Tibial nerve (tissue), 4 donors: ENCODE measurements around the gene LST1. TPM values are rescaled to one million over a fixed set of nuclear protein-coding genes. Genes with fewer than 3 reads are reported as not detected.

ENCODE experiments used
- DNase-seq, 2 donors: peaks; one replicate each; pipeline ENCODE4 v3.0.0-alpha.2; 2019; ENCODE audit warnings: low spot score in 2 of 2
- H3K27ac ChIP-seq, 4 donors: fragments of 200-600 bp; sonication (generic) in 3 of 4; one replicate each; pipeline ENCODE4 v1.5.1; 2017 to 2019; ENCODE audit warnings: mild to moderate bottlenecking in 1 of 4
- H3K27me3 ChIP-seq, 2 donors: fragments of 200-600 bp; sonication (generic) in 1 of 2; one replicate each; pipeline versions ENCODE4 v1.5.1 to v1.6.0; 2017 to 2019
- H3K36me3 ChIP-seq, 3 donors: fragments of 200-600 bp; sonication (generic); one replicate each; pipeline ENCODE4 v1.5.1; 2018 to 2019
- H3K4me1 ChIP-seq, 4 donors: fragments of 200-600 bp; sonication (generic) in 3 of 4; one replicate each; pipeline ENCODE4 v1.5.1; 2017 to 2019
- H3K4me3 ChIP-seq, 4 donors: fragments of 200-600 bp; sonication (generic) in 3 of 4; one replicate each; pipeline ENCODE4 v1.5.1; 2017 to 2019; ENCODE audit warnings: mild to moderate bottlenecking in 1 of 4, moderate library complexity in 1 of 4
- H3K9me3 ChIP-seq, 4 donors: fragments of 200-600 bp; sonication (generic) in 3 of 4; one replicate each; pipeline ENCODE4 v1.5.1; 2017 to 2019
- CTCF ChIP-seq, 5 experiments: fragments of 200-600 bp in 3 of 5; fragments of 450-650 bp in 2 of 5; sonication (generic) in 3 of 5; IDR thresholded peaks; one replicate each; pipeline ENCODE4 v1.5.1; 2016 to 2019; ENCODE audit warnings: antibody characterized with exemption in 5 of 5, mild to moderate bottlenecking in 3 of 5, moderate library complexity in 2 of 5
- EP300 ChIP-seq, 2 donors: sonication (generic); formaldehyde crosslinking; IDR thresholded peaks; one replicate each; pipeline ENCODE4 v1.6.1; 2017; ENCODE audit warnings: antibody characterized with exemption in 2 of 2, mild to moderate bottlenecking in 1 of 2
- POLR2A ChIP-seq, 2 donors: fragments of 450-650 bp; IDR thresholded peaks; one replicate each; pipeline ENCODE4 v1.6.1; 2017; ENCODE audit warnings: antibody characterized with exemption in 2 of 2, mild to moderate bottlenecking in 2 of 2, moderate library complexity in 2 of 2
- WGBS, 2 donors: methylation state at CpG; one replicate each; pipeline ENCODE4 v1.1.5; 2018; 5-methylcytosine and 5-hydroxymethylcytosine counted together
- total RNA-seq, 4 donors: library from RNA; depleted of rRNA; stranded (reverse); fragments of >200 nt; gene quantifications; one replicate each; pipeline ENCODE4 v1.1.0, GENCODE V29; 2016

Gene LST1
- total RNA-seq, 4 donors from 2014 or later: 15.7 to 86.5 (median 20.8) TPM

- H3K27ac ChIP-seq: peak overlapping the region; percentile 92 to 98 (median 98)
- DNase-seq: peak; percentile 96
- 0% methylated on average over 50 of the region's 50 CpGs for WGBS, 2 donors
Measured at GRCh38 chr6:31619805-31620585, 33.9 kb downstream of the LST1 start.

GRCh38 chr6:31620586-31621319 is 34.7 kb downstream of the LST1 start, which contains the start of gene PRRC2A:
Gene PRRC2A, plus strand, starts transcription at chr6:31620715. Its CDS starts 2,075 bp downstream, at chr6:31622790.
- H3K4me1 ChIP-seq: peaks cover 0 to 23% (median 15%) of the 10 kb centered on the region in 4 donors
- TF ChIP-seq CTCF (IDR thresholded peaks at IDR 0.05): no peak
- peak; percentile 46 to 50 for TF ChIP-seq POLR2A (IDR thresholded peaks at IDR 0.05)
- TF ChIP-seq EP300 (IDR thresholded peaks at IDR 0.05): peak in 1 of 2 donors; percentile 3
- peaks cover 5 to 28% (median 15%) of the 10 kb centered on the region in 3 donors for H3K36me3 ChIP-seq
- peak within 1 kb of the TSS; percentile 92 to 98 (median 98) for H3K27ac ChIP-seq
- DNase-seq: peak; percentile 94 to 98
- WGBS, 2 donors: 1 to 4% methylated on average over 32 to 47 of the region's 67 CpGs
- H3K4me3 ChIP-seq: peak within 1 kb of the TSS; percentile 82 to 100 (median 94)
- H3K27me3 ChIP-seq: no peaks in the 10 kb centered on the region
- no peaks in the 10 kb centered on the region for H3K9me3 ChIP-seq

More at GRCh38 chr6:31619805-31620585, 33.9 kb downstream of the LST1 start:
- H3K4me1 ChIP-seq: peaks cover 0 to 23% (median 15%) of the 10 kb centered on the region in 4 donors
- TF ChIP-seq EP300 (IDR thresholded peaks at IDR 0.05) (peak; percentile 52 to 98), CTCF (IDR thresholded peaks at IDR 0.05) (peak in 2 of 5 experiments; percentile 39 to 65), POLR2A (IDR thresholded peaks at IDR 0.05) (peak; percentile 93 to 97)
- H3K36me3 ChIP-seq: peaks cover under 1 to 21% (median 8%) of the 10 kb centered on the region in 3 donors
- H3K9me3 ChIP-seq: no peaks in the 10 kb centered on the region
- peak overlapping the region; percentile 44 to 100 (median 90) for H3K4me3 ChIP-seq
- no peaks in the 10 kb centered on the region for H3K27me3 ChIP-seq

- Histone ChIP-seq H3K36me3 (peaks cover 5 to 35% (median 22%) of the 10 kb centered on the region in 3 donors), H3K4me1 (peaks cover 0 to 23% (median 15%) of the 10 kb centered on the region in 4 donors), H3K27me3 (no peaks in the 10 kb centered on the region), H3K4me3 (peak overlapping the region; percentile 82 to 100 (median 94)), H3K9me3 (no peaks in the 10 kb centered on the region), H3K27ac (peak overlapping the region; percentile 92 to 98 (median 98))
- TF ChIP-seq POLR2A (IDR thresholded peaks at IDR 0.05): no peak
- TF ChIP-seq CTCF (IDR thresholded peaks at IDR 0.05): no peak
- no peak for TF ChIP-seq EP300 (IDR thresholded peaks at IDR 0.05)
- 7% methylated on average over 15 of the region's 15 CpGs for WGBS, 2 donors
- DNase-seq: no peak
Measured at GRCh38 chr6:31621320-31621939, 35.4 kb downstream of the LST1 start.

GRCh38 chr6:31621991-31622390 is 35.9 kb downstream of the LST1 start:
- H3K9me3 ChIP-seq: no peaks in the 10 kb centered on the region
- H3K27me3 ChIP-seq: no peaks in the 10 kb centered on the region
- H3K4me3 ChIP-seq: peak overlapping the region; percentile 82 to 100 (median 94)
- DNase-seq: no peak
- H3K4me1 ChIP-seq: peaks cover 0 to 23% (median 15%) of the 10 kb centered on the region in 4 donors
- WGBS, 2 donors: 21 to 25% methylated on average over 4 of the region's 4 CpGs
- peaks cover 5 to 40% (median 27%) of the 10 kb centered on the region in 3 donors for H3K36me3 ChIP-seq
- peak overlapping the region; percentile 92 to 98 (median 98) for H3K27ac ChIP-seq
- TF ChIP-seq CTCF (IDR thresholded peaks at IDR 0.05): no peak
- TF ChIP-seq POLR2A (IDR thresholded peaks at IDR 0.05): no peak
- no peak for TF ChIP-seq EP300 (IDR thresholded peaks at IDR 0.05)
